RCC 7860 (cell line): Measurements from ENCODE around the gene S100A5.
A peak's percentile ranks its signal among the peaks of the same experiment; 100 is the strongest.
"Not testable (repeated sequence)": the region's sequence is repeated elsewhere in the genome, so short reads cannot be mapped to it uniquely, and the experiment has no call there.

Experiments used
- DNase-seq: peaks from one replicate; pipeline ENCODE4 v3.0.0-alpha.2; 2015; ENCODE audit warnings: low spot score
- FAIRE-seq: peaks from 2 replicates; lab custom pipeline; 2012; peaks lifted over from hg19 to GRCh38; lab: Jason Lieb, UNC

The S100A5 gene, protein sequence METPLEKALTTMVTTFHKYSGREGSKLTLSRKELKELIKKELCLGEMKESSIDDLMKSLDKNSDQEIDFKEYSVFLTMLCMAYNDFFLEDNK

DNA sequence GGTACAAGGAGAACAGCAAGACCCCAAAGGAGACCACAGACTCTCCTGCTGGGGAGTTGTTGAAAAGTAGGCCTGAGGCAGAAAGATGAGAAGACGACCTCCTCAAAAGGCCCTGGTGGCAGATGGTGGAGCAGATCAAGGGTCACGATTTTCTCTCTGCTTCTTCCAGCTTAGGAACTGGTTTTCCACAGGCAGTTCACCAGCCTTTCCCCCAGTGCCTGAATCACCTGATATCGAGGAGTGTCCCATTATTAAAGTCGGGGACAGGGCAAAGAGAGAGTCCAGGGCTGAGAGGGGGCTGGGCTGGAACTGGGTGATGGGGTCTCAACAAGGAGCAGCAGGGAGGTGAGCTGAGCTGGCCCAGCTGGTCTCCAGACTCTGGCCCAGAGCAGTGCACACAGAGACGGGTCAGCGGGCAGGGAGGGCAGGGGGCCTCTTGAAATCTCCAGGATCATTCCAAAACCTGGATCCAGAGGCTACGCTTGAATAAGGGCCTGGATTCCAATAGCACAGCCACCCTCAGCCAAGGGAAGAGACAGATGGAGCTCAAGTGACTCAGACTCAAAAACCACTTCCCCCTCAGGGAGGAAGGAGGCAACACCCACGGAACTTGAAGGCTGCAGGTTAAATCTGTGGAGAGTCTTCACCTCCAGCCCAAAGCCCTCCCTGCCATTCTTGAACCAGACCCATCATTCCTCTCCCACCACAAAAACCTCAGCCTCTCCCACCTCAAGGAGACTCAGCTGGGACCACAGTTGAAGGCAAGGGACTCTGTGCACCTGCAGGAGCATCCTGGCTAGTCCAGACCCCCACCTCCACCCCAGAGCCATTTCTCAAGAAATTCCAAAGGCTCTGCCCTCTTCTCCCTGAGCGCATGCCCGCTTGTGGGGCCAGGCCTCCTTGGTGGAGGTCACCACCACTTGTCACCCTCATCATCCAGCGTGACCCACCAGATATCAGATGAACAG, at the start of gene S100A5:
Gene S100A5 (minus strand): TSS at position 541 of the 968 bp plus-strand sequence. CDS start 743 bp downstream, outside the sequence.
- FAIRE-seq: peak; percentile 63
- peak; percentile 69 for DNase-seq

- DNase-seq (no peak), FAIRE-seq (no peak)
These were observed 47.7 kb upstream of the S100A5 start for GRCh38 chr1:153588482-153588881.

- not testable (repeated sequence) for DNase-seq, FAIRE-seq
These were observed 47.3 kb upstream of the S100A5 start for GRCh38 chr1:153588033-153588432.

DNA sequence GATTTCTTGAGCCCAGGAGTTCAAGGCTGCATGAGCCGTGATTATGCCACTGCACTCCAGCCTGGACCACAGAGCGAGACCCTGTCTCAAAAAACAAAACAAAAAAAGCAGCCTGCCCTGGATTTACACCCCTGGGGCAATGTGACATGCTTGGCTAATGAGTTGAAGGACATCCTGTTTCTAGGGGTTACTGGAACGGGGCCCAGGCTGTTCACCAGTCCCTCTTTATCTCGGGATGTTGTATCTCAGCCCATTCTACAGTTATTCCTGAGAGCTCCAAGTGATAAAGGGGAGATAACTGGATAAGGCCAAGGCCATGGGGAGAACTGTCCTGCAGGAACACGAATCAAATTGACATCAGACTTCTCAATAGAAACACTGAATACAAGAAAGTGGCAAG, 46.6 kb upstream of the S100A5 start:
- DNase-seq: no peak
- no peak for FAIRE-seq

GRCh38 chr1:153586347-153586746, 45.6 kb upstream of the S100A5 start:
- FAIRE-seq (no peak), DNase-seq (no peak)

DNA sequence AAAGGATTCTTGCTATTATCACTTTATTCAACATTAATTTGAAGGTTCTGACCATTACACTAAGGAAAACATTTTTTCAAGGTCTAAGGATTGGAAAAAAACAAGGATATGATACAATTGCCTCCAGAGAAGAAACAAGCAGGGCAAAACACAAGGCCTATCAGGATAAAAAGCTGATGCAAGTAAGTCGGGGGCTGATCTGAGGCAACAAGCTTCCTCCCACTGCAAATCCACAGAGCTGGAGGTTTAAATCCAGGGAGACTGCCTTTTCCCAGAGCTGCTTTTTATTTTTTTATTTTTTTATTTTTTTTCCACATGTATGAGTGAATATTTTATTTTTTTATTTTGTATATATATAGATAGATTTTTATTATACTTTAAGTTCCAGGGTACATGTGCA, 44.3 kb upstream of the S100A5 start:
- DNase-seq (no peak), FAIRE-seq (no peak)

DNA sequence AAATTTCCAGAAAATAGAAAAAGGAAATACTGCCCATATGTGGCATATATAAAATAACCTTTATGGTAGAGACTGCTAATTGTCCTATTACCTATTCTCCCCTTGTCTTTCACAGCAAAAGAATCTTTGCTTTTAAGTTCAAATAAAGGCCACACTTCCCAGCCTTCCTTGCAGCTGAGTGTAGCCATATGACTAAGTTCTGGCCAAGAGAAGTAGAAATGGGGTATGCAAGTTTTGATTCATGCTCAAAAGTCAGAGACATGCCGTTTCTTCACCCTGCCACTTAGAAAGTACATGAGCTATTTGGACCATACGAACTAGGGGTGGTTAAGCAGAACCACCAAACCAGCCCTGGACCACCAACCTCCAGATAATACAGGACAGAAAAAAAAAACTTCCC, 43.2 kb upstream of the S100A5 start:
- no peak for FAIRE-seq
- DNase-seq: no peak

- FAIRE-seq, DNase-seq: not testable (repeated sequence)
These were observed 42.8 kb upstream of the S100A5 start for GRCh38 chr1:153583514-153583913.

- not testable (repeated sequence) for FAIRE-seq, DNase-seq
These were observed 42.1 kb upstream of the S100A5 start for GRCh38 chr1:153582836-153583235.

DNA sequence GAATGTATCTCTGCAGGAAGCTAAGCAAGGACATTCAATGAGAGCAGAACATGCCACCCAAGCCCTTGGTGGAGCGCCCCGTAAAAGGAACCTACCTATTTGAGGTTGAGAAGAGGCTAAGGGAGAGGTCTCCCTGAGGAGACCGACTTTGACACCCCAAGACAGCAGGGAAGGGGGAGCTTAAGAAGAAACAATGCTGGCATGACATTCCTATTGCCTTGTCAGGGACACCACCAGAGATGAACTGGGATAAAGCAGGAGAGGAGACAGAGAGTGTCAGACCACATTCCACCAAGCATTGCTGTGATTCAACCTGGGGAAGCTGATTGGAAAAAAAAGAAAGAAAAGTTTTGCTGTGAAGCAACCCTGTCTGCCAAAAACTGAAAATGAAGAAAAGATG, 38.2 kb upstream of the S100A5 start:
- DNase-seq (no peak), FAIRE-seq (no peak)

DNA sequence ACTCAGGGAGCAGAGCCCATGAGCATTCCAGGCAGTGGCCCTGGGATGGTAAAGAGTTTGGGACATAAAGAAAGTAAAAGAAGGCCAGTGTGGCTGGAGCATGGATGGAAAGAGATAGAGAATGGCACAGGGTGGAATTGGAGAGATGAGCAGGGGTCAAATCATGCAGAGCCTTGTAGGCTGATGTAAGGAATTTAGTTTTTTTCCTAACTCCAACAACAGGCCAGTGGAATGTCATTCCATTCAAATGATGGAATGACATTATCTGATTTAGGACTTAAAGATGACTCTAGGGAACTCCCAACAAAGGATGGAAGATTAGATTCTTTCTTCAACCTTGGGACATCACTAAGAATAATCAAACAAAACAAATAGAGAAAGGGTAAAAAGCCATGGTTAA, 37.8 kb upstream of the S100A5 start:
- DNase-seq (peak; percentile 11), FAIRE-seq (no peak)

GRCh38 chr1:153577624-153578051, 36.9 kb upstream of the S100A5 start:
- FAIRE-seq: no peak
- DNase-seq: no peak

GRCh38 chr1:153577138-153577537, 36.4 kb upstream of the S100A5 start:
- no peak for FAIRE-seq
- no peak for DNase-seq

- FAIRE-seq, DNase-seq: not testable (repeated sequence)
These were observed 34.8 kb upstream of the S100A5 start for GRCh38 chr1:153575497-153575896.

DNA sequence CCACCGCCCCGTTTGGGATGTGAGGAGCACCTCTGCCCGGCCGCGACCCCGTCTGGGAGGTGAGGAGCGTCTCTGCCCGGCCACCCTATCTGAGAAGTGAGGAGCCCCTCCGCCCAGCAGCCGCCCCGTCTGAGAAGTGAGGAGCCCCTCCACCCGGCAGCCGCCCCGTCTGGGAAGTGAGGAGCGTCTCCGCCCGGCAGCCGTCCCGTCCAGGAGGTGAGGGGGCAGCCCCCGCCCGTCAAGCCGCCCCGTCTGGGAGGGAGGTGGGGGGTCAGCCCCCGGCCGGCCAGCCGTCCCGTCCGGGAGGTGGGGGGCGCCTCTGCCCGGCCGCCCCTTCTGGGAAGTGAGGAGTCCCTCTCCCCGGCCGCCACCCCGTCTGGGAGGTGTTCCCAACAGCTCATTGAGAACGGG, 34.4 kb upstream of the S100A5 start:
- not testable (repeated sequence) for FAIRE-seq, DNase-seq

DNA sequence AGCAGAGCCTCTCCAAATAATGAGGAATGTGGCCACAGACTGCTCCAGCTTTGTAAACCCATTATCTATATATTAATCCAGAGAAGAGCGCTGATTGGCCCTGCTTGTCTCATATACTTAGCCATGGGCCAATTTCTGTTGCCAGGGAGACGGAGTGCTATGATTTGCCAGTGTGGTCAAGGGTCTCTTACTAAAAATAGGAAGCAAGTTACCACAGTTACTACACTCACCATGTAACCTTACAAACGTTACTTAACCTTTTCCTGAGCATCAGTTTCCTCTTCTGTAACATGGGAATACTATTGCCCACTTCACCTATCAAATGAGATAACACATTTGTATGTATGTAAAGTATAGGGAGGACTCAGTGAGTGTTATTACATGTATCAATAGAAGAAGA, 32.6 kb upstream of the S100A5 start:
- no peak for FAIRE-seq

GRCh38 chr1:153572569-153573015, 31.9 kb upstream of the S100A5 start:
- FAIRE-seq (peak; percentile 39), DNase-seq (peak; percentile 81)

More for the DNA sequence above, 32.6 kb upstream of the S100A5 start:
- DNase-seq: no peak

- FAIRE-seq: no peak
These were observed 31.0 kb upstream of the S100A5 start for GRCh38 chr1:153571706-153572105.

GRCh38 chr1:153570874-153571273, 30.1 kb upstream of the S100A5 start:
- no peak for FAIRE-seq
- DNase-seq: no peak

More at GRCh38 chr1:153571706-153572105, 31.0 kb upstream of the S100A5 start:
- no peak for DNase-seq

- no peak for DNase-seq
- FAIRE-seq: no peak
These were observed 28.7 kb upstream of the S100A5 start for GRCh38 chr1:153569465-153569864.

- FAIRE-seq: peak; percentile 72
- DNase-seq: peak; percentile 93
These were observed 27.8 kb upstream of the S100A5 start for GRCh38 chr1:153568367-153569099.
